A673 (cell line): Measurements from ENCODE around the gene SPHK1. TPM values are rescaled to one million over a fixed set of nuclear protein-coding genes. Genes with fewer than 3 reads are reported as not detected.

Experiments
- BruUV-seq: library from RNA; stranded (reverse); fragments of 400-500 nt; replicated peaks from 2 replicates; lab custom pipeline; 2021; lab: Mats Ljungman, UMichigan
- CTCF ChIA-PET: fragments of 300-600 bp; sonication (Branson Sonifier 250); formaldehyde crosslinking; loops from one replicate; lab custom pipeline; 2022; ENCODE audit warnings: antibody characterized with exemption; lab: Charles Lee
- POLR2A ChIA-PET: fragments of 300-600 bp; sonication (Branson Sonifier 250); formaldehyde crosslinking; loops from one replicate; lab custom pipeline; 2022; ENCODE audit warnings: antibody characterized with exemption; ENCODE audit not compliant: low non-redundant PET; lab: Charles Lee
- DNase-seq: peaks from one replicate; pipeline ENCODE4 v3.0.0-alpha.2; 2015; ENCODE audit warnings: low spot score
- H3K27ac ChIP-seq: fragments of 200-600 bp; sonication (generic); 2 replicates; pipeline ENCODE4 v1.5.1; 2016; ENCODE audit warnings: mixed run types, low read depth, mild to moderate bottlenecking, mixed read lengths, antibody characterized with exemption, low read length; ENCODE audit not compliant: poor library complexity, severe bottlenecking
- H3K27me3 ChIP-seq: fragments of 200-600 bp; sonication (generic); replicated peaks from 2 replicates; pipeline ENCODE4 v1.6.1; 2017; ENCODE audit warnings: mixed run types, low read depth, mild to moderate bottlenecking, mixed read lengths, antibody characterized with exemption, low read length; ENCODE audit not compliant: insufficient read depth, poor library complexity
- H3K36me3 ChIP-seq: fragments of 200-600 bp; sonication (generic); 2 replicates; pipeline ENCODE4 v1.6.1; 2016; ENCODE audit warnings: mixed run types, mild to moderate bottlenecking, mixed read lengths, antibody characterized with exemption, low read length; ENCODE audit not compliant: insufficient read depth, poor library complexity, severe bottlenecking
- H3K4me1 ChIP-seq: fragments of 200-600 bp; sonication (generic); 2 replicates; pipeline ENCODE4 v1.6.1; 2017; ENCODE audit warnings: mixed run types, mild to moderate bottlenecking, mixed read lengths, antibody characterized with exemption, low read length; ENCODE audit not compliant: insufficient read depth, poor library complexity, severe bottlenecking
- H3K4me3 ChIP-seq: fragments of 200-600 bp; sonication (generic); 2 replicates; pipeline ENCODE4 v1.5.1; 2016; ENCODE audit warnings: low read depth, mixed run types, mild to moderate bottlenecking, mixed read lengths, low read length; ENCODE audit not compliant: poor library complexity, severe bottlenecking
- H3K9me3 ChIP-seq: fragments of 200-600 bp; sonication (generic); 2 replicates; pipeline ENCODE4 v1.6.1; 2016; ENCODE audit warnings: mixed run types, low read depth, mild to moderate bottlenecking, mixed read lengths, antibody characterized with exemption, low read length; ENCODE audit not compliant: poor library complexity, severe bottlenecking
- EZH2 ChIP-seq: fragments of 200-600 bp; sonication (generic); IDR thresholded peaks from 2 replicates; pipeline ENCODE4 v1.6.1; 2017; ENCODE audit warnings: borderline replicate concordance, low read depth, mild to moderate bottlenecking, mixed read lengths, antibody characterized with exemption, low read length; ENCODE audit not compliant: poor library complexity, severe bottlenecking
- intact Hi-C: fragments of 100-400 bp; cut with micrococcal nuclease; formaldehyde crosslinking; loops from one replicate; pipeline ENCODE4 v1.10.0; 2022; ENCODE audit not compliant: unreplicated experiment
- total RNA-seq: library from RNA; stranded (reverse); gene quantifications from 2 replicates; pipeline ENCODE4 v1.2.3, GENCODE V29; 2021
- TF ChIP-seq, protein P1 (sequence below): fragments of 300-800, 200-600 bp; sonication (generic); conservative IDR thresholded peaks from 2 replicates; pipeline ENCODE4 v1.5.1; 2017; ENCODE audit warnings: low read depth, mild to moderate bottlenecking, antibody characterized with exemption, low read length, moderate library complexity, mixed read lengths

SPHK1 gene
- total RNA-seq, 1 experiment from 2014 or later = 0.54 TPM

DNA sequence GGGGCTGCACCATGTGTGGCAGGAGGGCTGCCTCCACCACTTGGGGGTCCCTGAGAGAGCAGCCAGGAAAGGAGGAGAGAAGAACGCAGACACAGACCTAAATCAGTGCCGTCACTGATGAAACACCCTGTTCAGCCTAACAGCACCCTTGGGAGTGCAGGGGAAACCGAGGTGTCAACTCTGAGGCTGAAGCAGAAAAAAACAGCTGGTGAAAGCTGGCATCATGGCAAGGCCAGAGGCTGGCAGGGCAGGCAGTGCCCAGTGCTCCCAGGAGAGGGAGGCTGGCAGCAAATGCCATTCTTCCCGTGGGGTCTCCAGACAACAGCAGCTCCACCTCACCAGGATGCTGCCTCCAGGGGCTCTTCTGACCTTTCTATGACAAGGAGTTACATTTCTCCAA lies 23.1 kb downstream of the SPHK1 start:
- CTCF ChIA-PET = no interaction called here

DNA sequence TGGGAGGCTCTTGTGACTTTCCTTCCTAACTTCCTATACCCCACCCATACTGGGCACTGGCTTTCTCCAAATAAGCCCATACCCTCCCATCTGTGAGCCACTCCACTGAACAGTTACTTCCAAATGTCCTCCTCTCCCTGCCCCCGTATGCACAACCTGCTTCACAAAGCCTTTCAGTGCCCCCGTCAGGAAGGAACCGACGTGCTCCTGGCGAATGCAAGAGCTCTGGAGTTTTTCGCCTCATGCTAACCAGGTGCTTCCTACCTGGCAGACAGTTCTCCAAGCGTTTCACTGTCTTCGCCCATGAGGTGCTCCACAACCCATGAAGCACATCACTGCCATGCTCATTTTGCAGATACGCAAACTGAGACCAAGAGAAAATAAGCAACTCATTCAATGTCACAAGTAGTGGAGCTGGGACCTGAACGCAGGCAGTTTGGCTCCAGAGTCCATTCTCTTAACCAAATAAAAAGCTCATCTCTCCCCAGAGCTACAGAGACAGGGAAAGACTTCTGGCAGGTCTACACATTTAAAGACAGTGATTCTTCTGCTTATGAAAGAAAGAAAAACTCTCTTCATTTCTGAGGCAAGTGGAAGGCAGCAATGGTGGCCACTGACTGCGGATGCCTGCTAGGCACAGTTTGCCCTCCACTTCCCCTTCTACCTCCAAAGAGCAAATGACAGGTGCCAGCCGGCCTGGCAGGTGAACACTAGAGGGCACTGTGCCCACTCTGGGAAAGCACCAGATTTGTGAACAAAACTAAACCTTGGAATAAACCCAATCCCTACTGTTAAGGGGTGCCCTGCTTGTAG lies 23.8 kb downstream of the SPHK1 start:
- TF ChIP-seq, protein P1, sequence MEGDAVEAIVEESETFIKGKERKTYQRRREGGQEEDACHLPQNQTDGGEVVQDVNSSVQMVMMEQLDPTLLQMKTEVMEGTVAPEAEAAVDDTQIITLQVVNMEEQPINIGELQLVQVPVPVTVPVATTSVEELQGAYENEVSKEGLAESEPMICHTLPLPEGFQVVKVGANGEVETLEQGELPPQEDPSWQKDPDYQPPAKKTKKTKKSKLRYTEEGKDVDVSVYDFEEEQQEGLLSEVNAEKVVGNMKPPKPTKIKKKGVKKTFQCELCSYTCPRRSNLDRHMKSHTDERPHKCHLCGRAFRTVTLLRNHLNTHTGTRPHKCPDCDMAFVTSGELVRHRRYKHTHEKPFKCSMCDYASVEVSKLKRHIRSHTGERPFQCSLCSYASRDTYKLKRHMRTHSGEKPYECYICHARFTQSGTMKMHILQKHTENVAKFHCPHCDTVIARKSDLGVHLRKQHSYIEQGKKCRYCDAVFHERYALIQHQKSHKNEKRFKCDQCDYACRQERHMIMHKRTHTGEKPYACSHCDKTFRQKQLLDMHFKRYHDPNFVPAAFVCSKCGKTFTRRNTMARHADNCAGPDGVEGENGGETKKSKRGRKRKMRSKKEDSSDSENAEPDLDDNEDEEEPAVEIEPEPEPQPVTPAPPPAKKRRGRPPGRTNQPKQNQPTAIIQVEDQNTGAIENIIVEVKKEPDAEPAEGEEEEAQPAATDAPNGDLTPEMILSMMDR = peak; percentile 91
- no peak for TF ChIP-seq EZH2
- intact Hi-C loops = loop anchor here (2.0 kb wide), 1 partner anchor 99 kb away; no protein-coding TSS in a partner anchor
- Histone ChIP-seq H3K4me3 (no peak overlapping the region), H3K9me3 (no peaks in the 10 kb centered on the region), H3K27me3 (no peaks in the 10 kb centered on the region), H3K4me1 (no peaks in the 10 kb centered on the region), H3K36me3 (peaks cover 3% of the 10 kb centered on the region), H3K27ac (no peak overlapping the region)
- DNase-seq = peak; percentile 63
- POLR2A ChIA-PET = no interaction called here
- CTCF ChIA-PET = interaction anchor here (0.7 kb wide), 1 partner anchor 28 kb away, joined by 3 read pairs; no protein-coding TSS in a partner anchor
- BruUV-seq = no TSS peak

More for the DNA sequence above, 23.1 kb downstream of the SPHK1 start:
- no TSS peak for BruUV-seq
- TF ChIP-seq, protein P1 = no peak
- TF ChIP-seq EZH2 = no peak
- H3K27me3 ChIP-seq = no peaks in the 10 kb centered on the region
- no peak for DNase-seq
- H3K27ac ChIP-seq = no peak overlapping the region
- H3K4me1 ChIP-seq = no peaks in the 10 kb centered on the region
- H3K9me3 ChIP-seq = no peaks in the 10 kb centered on the region
- POLR2A ChIA-PET = no interaction called here
- no peak overlapping the region for H3K4me3 ChIP-seq
- H3K36me3 ChIP-seq = peaks cover 3% of the 10 kb centered on the region
- intact Hi-C loops = no loop called here

DNA sequence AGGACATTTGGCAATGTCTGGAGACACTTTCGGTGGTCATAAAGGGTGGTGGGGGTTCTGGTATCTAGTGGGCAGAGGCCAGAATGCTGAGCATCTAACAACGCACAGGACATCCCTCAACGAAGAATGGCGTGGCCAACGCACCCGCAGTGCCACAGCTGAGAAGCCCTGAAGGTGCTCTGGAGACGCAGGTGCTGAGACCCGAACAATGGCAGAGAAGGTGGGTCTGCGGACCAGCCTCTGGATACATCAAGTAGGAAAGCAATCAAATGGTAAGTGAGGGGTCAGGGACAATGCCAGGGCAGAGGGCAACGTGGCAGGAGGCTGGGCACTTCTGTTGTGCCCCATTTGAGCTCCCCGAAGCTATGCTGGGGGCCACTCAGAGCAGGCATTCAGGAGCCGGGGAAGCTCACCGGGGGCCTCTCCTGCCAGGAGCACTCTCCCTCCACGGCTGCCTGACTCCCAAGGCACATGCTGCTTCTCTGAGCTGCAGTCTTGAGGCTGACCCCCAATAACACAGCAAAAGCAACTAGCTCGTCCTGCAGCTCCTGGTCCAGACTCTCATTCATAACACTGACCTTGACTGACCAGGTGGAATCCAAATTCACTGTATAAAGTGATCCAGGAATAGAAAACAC lies 26.0 kb downstream of the SPHK1 start:
- ChIA-PET CTCF (interaction anchor here (0.6 kb wide), 1 partner anchor 308 kb away, joined by 3 read pairs; no protein-coding TSS in a partner anchor), POLR2A (no interaction called here)
- H3K36me3 ChIP-seq = no peaks in the 10 kb centered on the region
- TF ChIP-seq, protein P1 = no peak
- TF ChIP-seq EZH2 = no peak
- no peaks in the 10 kb centered on the region for H3K9me3 ChIP-seq
- no peak for DNase-seq
- BruUV-seq = no TSS peak
- H3K4me1 ChIP-seq = peaks cover 5% of the 10 kb centered on the region
- no peaks in the 10 kb centered on the region for H3K27me3 ChIP-seq
- no peak overlapping the region for H3K27ac ChIP-seq
- no peak overlapping the region for H3K4me3 ChIP-seq
- intact Hi-C loops = no loop called here
